Epithelial cell of proximal tubule (primary cell): ENCODE results near the gene SYTL3. TPM values are rescaled to one million over a fixed set of nuclear protein-coding genes. Genes with fewer than 3 reads are reported as not detected.

Experiments
- DNase-seq: peaks from one replicate; pipeline ENCODE4 v3.0.0-alpha.2; 2011; ENCODE audit warnings: low read depth
- H3K4me3 ChIP-seq: 2 replicates; pipeline ENCODE4 v1.5.1; 2011; ENCODE audit warnings: low read depth, mild to moderate bottlenecking, low read length
- CTCF ChIP-seq: conservative IDR thresholded peaks from 2 replicates; pipeline ENCODE4 v1.5.1; 2012; ENCODE audit warnings: low read depth, mild to moderate bottlenecking, low read length
- total RNA-seq: library from RNA; depleted of rRNA; stranded (reverse); fragments of >200 nt; gene quantifications from 2 replicates; pipeline ENCODE4 v1.2.3, GENCODE V29; 2015

Gene SYTL3
- total RNA-seq, 1 donor from 2014 or later = 11.0 TPM

GRCh38 chr6:158705386-158706126 lies 55.7 kb downstream of the SYTL3 start:
- TF ChIP-seq CTCF = no peak
- no peak for DNase-seq
- no peak overlapping the region for H3K4me3 ChIP-seq

GRCh38 chr6:158706369-158706982 lies 56.6 kb downstream of the SYTL3 start:
- no peak overlapping the region for H3K4me3 ChIP-seq
- no peak for DNase-seq
- TF ChIP-seq CTCF = peak; percentile 69

- no peak for TF ChIP-seq CTCF
- H3K4me3 ChIP-seq = no peak overlapping the region
- DNase-seq = no peak
These were observed 57.4 kb downstream of the SYTL3 start for GRCh38 chr6:158707120-158707820.

GRCh38 chr6:158707821-158708195 lies 58.0 kb downstream of the SYTL3 start:
- TF ChIP-seq CTCF = no peak
- H3K4me3 ChIP-seq = no peak overlapping the region
- DNase-seq = no peak

- no peak overlapping the region for H3K4me3 ChIP-seq
- peak; percentile 12 for TF ChIP-seq CTCF
- DNase-seq = no peak
These were observed 58.4 kb downstream of the SYTL3 start for GRCh38 chr6:158708239-158708638.

GRCh38 chr6:158709809-158710208 lies 60.0 kb downstream of the SYTL3 start:
- H3K4me3 ChIP-seq = no peak overlapping the region
- TF ChIP-seq CTCF = no peak
- no peak for DNase-seq
